ENCODE results near the gene APOM.

GRCh38 chr6:31615748-31616147 is 39.9 kb upstream of the APOM start:
- TF ChIP-seq, protein P1, sequence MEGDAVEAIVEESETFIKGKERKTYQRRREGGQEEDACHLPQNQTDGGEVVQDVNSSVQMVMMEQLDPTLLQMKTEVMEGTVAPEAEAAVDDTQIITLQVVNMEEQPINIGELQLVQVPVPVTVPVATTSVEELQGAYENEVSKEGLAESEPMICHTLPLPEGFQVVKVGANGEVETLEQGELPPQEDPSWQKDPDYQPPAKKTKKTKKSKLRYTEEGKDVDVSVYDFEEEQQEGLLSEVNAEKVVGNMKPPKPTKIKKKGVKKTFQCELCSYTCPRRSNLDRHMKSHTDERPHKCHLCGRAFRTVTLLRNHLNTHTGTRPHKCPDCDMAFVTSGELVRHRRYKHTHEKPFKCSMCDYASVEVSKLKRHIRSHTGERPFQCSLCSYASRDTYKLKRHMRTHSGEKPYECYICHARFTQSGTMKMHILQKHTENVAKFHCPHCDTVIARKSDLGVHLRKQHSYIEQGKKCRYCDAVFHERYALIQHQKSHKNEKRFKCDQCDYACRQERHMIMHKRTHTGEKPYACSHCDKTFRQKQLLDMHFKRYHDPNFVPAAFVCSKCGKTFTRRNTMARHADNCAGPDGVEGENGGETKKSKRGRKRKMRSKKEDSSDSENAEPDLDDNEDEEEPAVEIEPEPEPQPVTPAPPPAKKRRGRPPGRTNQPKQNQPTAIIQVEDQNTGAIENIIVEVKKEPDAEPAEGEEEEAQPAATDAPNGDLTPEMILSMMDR (conservative IDR thresholded peaks at IDR 0.05 in 1 of 2, IDR thresholded peaks at IDR 0.05 in 1 of 2; ENCODE audit: extremely low read depth in 1 of 2, insufficient read depth in 1 of 2, low read depth in 1 of 2, low read length in 2 of 2) = no peak
- no peak for TF ChIP-seq EZH2 (IDR thresholded peaks at IDR 0.05; ENCODE audit: borderline replicate concordance, low read length)

Measured in mammary epithelial cell (primary cell).